OCI-LY7 (cell line): ENCODE measurements around the gene PAK3. TPM values are rescaled to one million over a fixed set of nuclear protein-coding genes. Genes with fewer than 3 reads are reported as not detected.

ENCODE experiments used
- BruUV-seq: library from RNA; stranded (reverse); fragments of 400-500 nt; replicated peaks from 2 replicates; lab custom pipeline; 2021; lab: Mats Ljungman, UMichigan
- CTCF ChIA-PET: fragments of 300-600 bp; sonication (Branson Sonifier 250); formaldehyde crosslinking; loops from one replicate; lab custom pipeline; 2022; ENCODE audit warnings: antibody characterized with exemption; ENCODE audit not compliant: unreplicated experiment; lab: Charles Lee
- POLR2A ChIA-PET: fragments of 300-600 bp; sonication (Branson Sonifier 250); formaldehyde crosslinking; loops from one replicate; lab custom pipeline; 2022; ENCODE audit warnings: antibody characterized with exemption; lab: Charles Lee
- DNase-seq: peaks from one replicate; pipeline ENCODE4 v3.0.0-alpha.2; 2015; ENCODE audit warnings: low spot score
- H2AFZ ChIP-seq: fragments of 200-600 bp; sonication (generic), shearing (Covaris generic); 2 replicates; pipeline ENCODE4 v1.6.1; 2014; ENCODE audit warnings: mild to moderate bottlenecking, antibody characterized with exemption, low read length, moderate library complexity
- H3K27ac ChIP-seq: fragments of 200-600 bp; sonication (generic); 2 replicates; pipeline ENCODE4 v1.5.1; 2014; ENCODE audit warnings: mixed run types, low read depth, mild to moderate bottlenecking, moderate library complexity, low read length, inconsistent platforms; ENCODE audit not compliant: poor library complexity, severe bottlenecking
- H3K36me3 ChIP-seq: fragments of 200-600 bp; sonication (generic); 2 replicates; pipeline ENCODE4 v1.6.1; 2014; ENCODE audit warnings: mild to moderate bottlenecking, antibody characterized with exemption, low read length, moderate library complexity, mixed read lengths; ENCODE audit not compliant: insufficient read depth
- H3K4me1 ChIP-seq: fragments of 200-600 bp; sonication (generic); 2 replicates; pipeline ENCODE4 v1.5.1; 2014; ENCODE audit warnings: mild to moderate bottlenecking, low read length; ENCODE audit not compliant: insufficient read depth, poor library complexity, severe bottlenecking
- H3K4me2 ChIP-seq: fragments of 200-600 bp; sonication (generic); 2 replicates; pipeline ENCODE4 v1.6.1; 2014; ENCODE audit warnings: mild to moderate bottlenecking, low read length
- H3K4me3 ChIP-seq: fragments of 200-600 bp; sonication (generic); 2 replicates; pipeline ENCODE4 v1.5.1; 2014; ENCODE audit warnings: mild to moderate bottlenecking, low read depth, low read length; ENCODE audit not compliant: poor library complexity, severe bottlenecking
- H3K79me2 ChIP-seq: fragments of 200-600 bp; sonication (generic); 2 replicates; pipeline ENCODE4 v1.6.1; 2016; ENCODE audit warnings: low read depth, mild to moderate bottlenecking, low read length, moderate library complexity, mixed read lengths; ENCODE audit not compliant: insufficient read depth
- H3K9me2 ChIP-seq: fragments of 200-600 bp; sonication (generic); 2 replicates; pipeline ENCODE4 v1.6.1; 2016; ENCODE audit warnings: mild to moderate bottlenecking, low read length, mixed read lengths; ENCODE audit not compliant: insufficient read depth
- H3K9me3 ChIP-seq: fragments of 200-600 bp; sonication (generic); 2 replicates; pipeline ENCODE4 v1.6.1; 2014; ENCODE audit warnings: mild to moderate bottlenecking, mixed run types, low read length, mixed read lengths
- H4K20me1 ChIP-seq: fragments of 200-600 bp; sonication (generic); 2 replicates; pipeline ENCODE4 v1.6.1; 2014; ENCODE audit warnings: mild to moderate bottlenecking, antibody characterized with exemption, low read length, moderate library complexity, mixed read lengths; ENCODE audit not compliant: insufficient read depth
- EZH2phosphoT487 ChIP-seq: fragments of 200-600 bp; sonication (generic); IDR thresholded peaks from 2 replicates; pipeline ENCODE4 v1.6.1; 2018; ENCODE audit warnings: low read depth, borderline replicate concordance, mild to moderate bottlenecking, mixed run types, antibody characterized with exemption, low read length, moderate library complexity, mixed read lengths
- intact Hi-C: fragments of 100-400 bp; cut with micrococcal nuclease; formaldehyde crosslinking; loops from one replicate; pipeline ENCODE4 v1.10.0; 2022; ENCODE audit not compliant: unreplicated experiment
- total RNA-seq, 2 experiments: library from RNA; depleted of rRNA in 1 of 2; stranded (reverse); fragments of >200 nt in 1 of 2; shearing (Covaris generic) in 1 of 2; gene quantifications; 2 replicates each; pipeline ENCODE4 v1.2.3, GENCODE V29; 2014 to 2022
- TF ChIP-seq, protein P1 (sequence below): fragments of 200-600 bp; sonication (generic); conservative IDR thresholded peaks from 2 replicates; pipeline ENCODE4 v1.5.1; 2014; ENCODE audit warnings: mild to moderate bottlenecking, antibody characterized with exemption, low read length, moderate library complexity, mixed read lengths

Gene PAK3
- total RNA-seq, 2 experiments from 2014 or later = not detected

DNA sequence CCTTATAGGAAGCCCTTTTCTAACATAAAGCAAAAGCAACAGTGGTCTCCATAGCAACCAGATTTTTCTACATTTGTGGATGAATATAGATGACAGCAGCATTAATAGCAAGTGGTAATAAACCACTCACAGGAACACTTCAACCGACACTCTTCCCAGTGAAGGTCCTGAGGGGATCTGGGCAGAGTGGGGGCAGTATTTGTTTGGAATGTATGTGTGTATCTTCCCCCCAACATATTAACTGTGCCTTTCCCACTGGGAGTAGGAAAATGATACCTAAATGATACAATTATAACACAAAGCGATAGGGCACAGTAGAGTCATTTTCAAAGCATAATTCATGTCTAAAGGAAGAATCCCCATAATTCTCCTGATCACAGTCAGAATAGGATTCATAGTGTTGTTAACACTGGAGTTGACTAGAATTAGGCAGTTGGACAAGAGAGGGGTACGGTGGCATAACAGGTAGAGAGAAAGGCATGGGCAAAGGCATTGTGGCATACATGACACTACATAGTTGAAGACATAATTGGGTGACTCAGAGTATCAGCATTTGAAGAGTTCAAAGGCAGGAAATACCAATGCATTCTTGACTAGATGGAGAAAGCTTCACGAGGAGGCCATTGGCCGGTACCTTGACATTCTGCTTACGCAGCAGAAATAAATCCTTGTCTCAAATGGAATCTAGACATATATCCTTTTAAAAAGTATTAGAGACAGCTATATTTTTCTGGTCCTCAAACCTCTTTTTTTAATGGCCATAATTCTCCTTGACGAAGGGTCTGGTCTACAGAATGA, 159.1 kb downstream of the PAK3 start:
- Histone ChIP-seq H3K9me2 (no peaks in the 10 kb centered on the region), H3K4me1 (no peaks in the 10 kb centered on the region), H3K4me3 (no peak overlapping the region), H3K36me3 (no peaks in the 10 kb centered on the region), H3K27ac (no peak overlapping the region), H4K20me1 (no peaks in the 10 kb centered on the region), H3K4me2 (no peak overlapping the region), H3K79me2 (no peaks in the 10 kb centered on the region), H3K9me3 (no peaks in the 10 kb centered on the region), H2AFZ (no peak overlapping the region)
- DNase-seq = no peak
- intact Hi-C loops = no loop called here
- TF ChIP-seq, protein P1, sequence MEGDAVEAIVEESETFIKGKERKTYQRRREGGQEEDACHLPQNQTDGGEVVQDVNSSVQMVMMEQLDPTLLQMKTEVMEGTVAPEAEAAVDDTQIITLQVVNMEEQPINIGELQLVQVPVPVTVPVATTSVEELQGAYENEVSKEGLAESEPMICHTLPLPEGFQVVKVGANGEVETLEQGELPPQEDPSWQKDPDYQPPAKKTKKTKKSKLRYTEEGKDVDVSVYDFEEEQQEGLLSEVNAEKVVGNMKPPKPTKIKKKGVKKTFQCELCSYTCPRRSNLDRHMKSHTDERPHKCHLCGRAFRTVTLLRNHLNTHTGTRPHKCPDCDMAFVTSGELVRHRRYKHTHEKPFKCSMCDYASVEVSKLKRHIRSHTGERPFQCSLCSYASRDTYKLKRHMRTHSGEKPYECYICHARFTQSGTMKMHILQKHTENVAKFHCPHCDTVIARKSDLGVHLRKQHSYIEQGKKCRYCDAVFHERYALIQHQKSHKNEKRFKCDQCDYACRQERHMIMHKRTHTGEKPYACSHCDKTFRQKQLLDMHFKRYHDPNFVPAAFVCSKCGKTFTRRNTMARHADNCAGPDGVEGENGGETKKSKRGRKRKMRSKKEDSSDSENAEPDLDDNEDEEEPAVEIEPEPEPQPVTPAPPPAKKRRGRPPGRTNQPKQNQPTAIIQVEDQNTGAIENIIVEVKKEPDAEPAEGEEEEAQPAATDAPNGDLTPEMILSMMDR = no peak
- no peak for TF ChIP-seq EZH2phosphoT487
- POLR2A ChIA-PET = no interaction called here
- CTCF ChIA-PET = interaction anchor here (0.6 kb wide), 1 partner anchor 579 kb away, joined by 3 read pairs; no protein-coding TSS in a partner anchor
- BruUV-seq = no TSS peak

GRCh38 chrX:111257733-111258132, 161.7 kb downstream of the PAK3 start:
- Histone ChIP-seq H3K36me3 (no peaks in the 10 kb centered on the region), H3K4me3 (no peak overlapping the region), H2AFZ (no peak overlapping the region), H3K79me2 (no peaks in the 10 kb centered on the region), H3K27ac (no peak overlapping the region), H4K20me1 (no peaks in the 10 kb centered on the region), H3K9me3 (no peaks in the 10 kb centered on the region), H3K4me1 (no peaks in the 10 kb centered on the region), H3K4me2 (no peak overlapping the region), H3K9me2 (no peaks in the 10 kb centered on the region)
- no TSS peak for BruUV-seq
- POLR2A ChIA-PET = no interaction called here
- CTCF ChIA-PET = no interaction called here
- intact Hi-C loops = no loop called here
- DNase-seq = no peak
- TF ChIP-seq EZH2phosphoT487 = no peak
- TF ChIP-seq, protein P1 = no peak

DNA sequence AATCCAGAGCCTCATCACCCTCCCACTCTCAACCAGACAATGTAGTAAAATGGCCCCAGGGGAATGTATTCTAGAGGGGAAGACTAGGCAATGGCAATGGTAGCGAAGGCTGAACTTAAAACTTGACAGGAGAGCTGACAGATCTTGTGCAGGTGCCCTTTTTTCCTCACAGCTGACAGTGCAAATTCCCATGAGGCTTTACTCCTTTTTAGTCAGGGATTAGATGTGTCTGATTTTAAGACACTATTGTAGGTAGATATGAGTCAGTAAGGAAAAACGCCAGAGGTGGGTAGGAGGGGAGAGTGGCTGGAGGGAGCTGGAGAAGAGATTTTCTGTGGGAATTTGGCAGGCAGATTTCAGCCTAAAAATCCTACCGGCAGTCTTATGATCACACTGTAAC, 163.6 kb downstream of the PAK3 start:
- H3K36me3 ChIP-seq = no peaks in the 10 kb centered on the region
- H2AFZ ChIP-seq = no peak overlapping the region
- no TSS peak for BruUV-seq
- H3K27ac ChIP-seq = no peak overlapping the region
- H3K79me2 ChIP-seq = no peaks in the 10 kb centered on the region
- CTCF ChIA-PET = no interaction called here
- H3K9me2 ChIP-seq = no peaks in the 10 kb centered on the region
- POLR2A ChIA-PET = no interaction called here
- no peak for DNase-seq
- TF ChIP-seq EZH2phosphoT487 = no peak
- TF ChIP-seq, protein P1 = no peak
- no peaks in the 10 kb centered on the region for H4K20me1 ChIP-seq
- H3K4me2 ChIP-seq = no peak overlapping the region
- H3K9me3 ChIP-seq = no peaks in the 10 kb centered on the region
- no peak overlapping the region for H3K4me3 ChIP-seq
- no peaks in the 10 kb centered on the region for H3K4me1 ChIP-seq
- intact Hi-C loops = no loop called here
